HepG2 (cell line): Measurements from ENCODE around the gene PAXX. TPM values are rescaled to one million over a fixed set of nuclear protein-coding genes. Genes with fewer than 3 reads are reported as not detected.

Experiments
- ATAC-seq: fragments of 200-7000 bp; cut with Tn5 transposase; 3 replicates; pipeline ENCODE4 v1.9.1; 2020; ENCODE audit warnings: mild to moderate bottlenecking, moderate library complexity
- BruUV-seq: library from RNA; stranded (reverse); fragments of 400-500 nt; replicated peaks from 2 replicates; lab custom pipeline; 2021; lab: Mats Ljungman, UMichigan
- CTCF ChIA-PET: fragments of 300-600 bp; formaldehyde crosslinking; extraction: SDS; loops from one replicate; lab custom pipeline; 2021; ENCODE audit warnings: low total read pairs, inconsistent platforms, low intra/inter-chr PET ratio; lab: Yijun Ruan, JAX
- POLR2A ChIA-PET: fragments of 350-600 bp; sonication (Branson Sonifier 250); formaldehyde crosslinking; loops from one replicate; lab custom pipeline; 2020; ENCODE audit warnings: antibody characterized with exemption, inconsistent platforms; lab: Yijun Ruan, JAX
- DNase-seq: peaks from one replicate; pipeline ENCODE4 v3.0.0-alpha.2; 2015; ENCODE audit warnings: low spot score
- FAIRE-seq: peaks from 3 replicates; lab custom pipeline; 2011; peaks lifted over from hg19 to GRCh38; lab: Jason Lieb, UNC
- H2AFZ ChIP-seq: one replicate; pipeline ENCODE4 v1.6.1; 2011; ENCODE audit warnings: low read length, inconsistent platforms
- H3K27ac ChIP-seq: fragments of 300-600 bp; 3 replicates; pipeline ENCODE4 v1.8.0; 2011; ENCODE audit warnings: mixed run types, mild to moderate bottlenecking, mixed read lengths, low read length, inconsistent platforms; ENCODE audit not compliant: insufficient read depth; ENCODE audit errors: extremely low read length
- H3K27me3 ChIP-seq, 2 experiments: fragments of 200-600 bp in 1 of 2; 2 replicates in 1 of 2; 3 replicates in 1 of 2; pipeline versions ENCODE4 v1.6.0 to v1.8.0; 2011; ENCODE audit warnings: low read length in 2 of 2, mild to moderate bottlenecking in 2 of 2, moderate library complexity in 2 of 2, inconsistent platforms in 1 of 2; ENCODE audit not compliant: insufficient read depth in 2 of 2, control insufficient read depth in 1 of 2
- H3K36me3 ChIP-seq, 2 experiments: fragments of 200-600 bp in 1 of 2; replicated peaks in 1 of 2; 2 replicates in 1 of 2; 3 replicates in 1 of 2; pipeline versions ENCODE4 v1.5.1 to v1.8.0; 2011; ENCODE audit warnings: low read length in 2 of 2, inconsistent platforms in 1 of 2; ENCODE audit not compliant: insufficient read depth in 2 of 2, control insufficient read depth in 1 of 2
- H3K4me1 ChIP-seq: 2 replicates; pipeline ENCODE4 v1.5.1; 2012; ENCODE audit warnings: low read length, inconsistent platforms; ENCODE audit not compliant: insufficient read depth
- H3K4me2 ChIP-seq: 2 replicates; pipeline ENCODE4 v1.6.0; 2011; ENCODE audit warnings: low read depth, low read length, inconsistent platforms
- H3K4me3 ChIP-seq, 3 experiments: fragments of 200-600 bp in 1 of 3; sonication (generic), shearing (Covaris generic) in 1 of 3; replicated peaks in 1 of 3; 2 replicates each; pipeline ENCODE4 v1.5.1; 2011 to 2016; ENCODE audit warnings: low read length in 3 of 3, inconsistent platforms in 2 of 3, low read depth in 2 of 3, mild to moderate bottlenecking in 2 of 3, control low read depth in 1 of 3, mixed read lengths in 1 of 3; ENCODE audit not compliant: insufficient read depth in 1 of 3
- H3K79me2 ChIP-seq: one replicate; pipeline ENCODE4 v1.6.1; 2011; ENCODE audit warnings: low read length, inconsistent platforms; ENCODE audit not compliant: insufficient read depth
- H3K9ac ChIP-seq: 2 replicates; pipeline ENCODE4 v1.6.0; 2011; ENCODE audit warnings: mild to moderate bottlenecking, low read depth, low read length, inconsistent platforms; ENCODE audit not compliant: insufficient read depth
- H3K9me3 ChIP-seq: 2 replicates; pipeline ENCODE4 v1.5.1; 2012; ENCODE audit warnings: mild to moderate bottlenecking, low read length
- H4K20me1 ChIP-seq: 2 replicates; pipeline ENCODE4 v1.6.0; 2011; ENCODE audit warnings: inconsistent platforms, mild to moderate bottlenecking, low read length, moderate library complexity; ENCODE audit not compliant: insufficient read depth
- CBFB ChIP-seq: sonication (generic); formaldehyde crosslinking; IDR thresholded peaks from 2 replicates; pipeline ENCODE4 v1.4.0; 2020; ENCODE audit warnings: missing genetic modification reagents
- HOXA3 ChIP-seq: sonication (generic); formaldehyde crosslinking; IDR thresholded peaks from 2 replicates; pipeline ENCODE4 v1.5.0; 2020; ENCODE audit warnings: missing genetic modification reagents
- MAFF ChIP-seq: IDR thresholded peaks from 2 replicates; pipeline ENCODE4 v1.6.1; 2011; ENCODE audit warnings: low read depth, low read length, improper control_type of control experiment
- RBFOX2 ChIP-seq: fragments of 200-400 bp; formaldehyde crosslinking; IDR thresholded peaks from 2 replicates; pipeline ENCODE4 v1.6.1; 2017; ENCODE audit warnings: low read depth, mild to moderate bottlenecking, low read length
- SIX1 ChIP-seq: sonication (generic); formaldehyde crosslinking; IDR thresholded peaks from 2 replicates; pipeline ENCODE4 v1.4.0; 2020; ENCODE audit warnings: missing genetic modification reagents, borderline replicate concordance
- ZBTB33 ChIP-seq: sonication (generic); formaldehyde crosslinking; IDR thresholded peaks from 2 replicates; pipeline ENCODE4 v1.4.0; 2020; ENCODE audit warnings: missing genetic modification reagents
- ZNF678 ChIP-seq: sonication (generic); formaldehyde crosslinking; IDR thresholded peaks from 2 replicates; pipeline ENCODE4 v1.4.0; 2020; ENCODE audit warnings: mild to moderate bottlenecking, missing genetic modification reagents
- ZNF773 ChIP-seq: sonication (generic); formaldehyde crosslinking; IDR thresholded peaks from 2 replicates; pipeline ENCODE4 v1.4.0; 2020; ENCODE audit warnings: missing genetic modification reagents, borderline replicate concordance
- ZNF800 ChIP-seq: sonication (generic); formaldehyde crosslinking; IDR thresholded peaks from 2 replicates; pipeline ENCODE4 v1.4.0; 2020; ENCODE audit warnings: missing genetic modification reagents
- WGBS: methylation state at CpG from one replicate; pipeline ENCODE4 v1.1.6; 2017; ENCODE audit warnings: low lambda C conversion rate; 5-methylcytosine and 5-hydroxymethylcytosine counted together
- in situ Hi-C: cut with HindIII; loops from 2 replicates; pipeline ENCODE4 v1.10.0; 2017; ENCODE audit warnings: low pct_unique_long_range_greater_than_20kb; ENCODE audit not compliant: extremely low pct_ligation_motif_present
- intact Hi-C: fragments of 100-400 bp; cut with micrococcal nuclease; formaldehyde crosslinking; loops from one replicate; pipeline ENCODE4 v1.10.0; 2022; ENCODE audit not compliant: unreplicated experiment
- polyA plus RNA-seq, 8 experiments: library from polyadenylated mRNA; depleted of rRNA in 3 of 8; stranded (reverse) in 7 of 8; unstranded in 1 of 8; fragments of >200 nt; fragmentation: Illumina TruSeq in 4 of 8; extraction: Trizol in 4 of 8; gene quantifications; 2 replicates each; pipeline versions ENCODE4 v1.2.1 to v1.2.3, GENCODE V29; 2011 to 2016; ENCODE audit warnings: low read depth in 4 of 8, missing spikeins in 1 of 8, mixed read lengths in 1 of 8; ENCODE audit not compliant: insufficient read depth in 1 of 8
- total RNA-seq, 5 experiments: library from RNA; depleted of rRNA; stranded (reverse); fragments of >200 nt; fragmentation: Illumina TruSeq; extraction: Trizol; gene quantifications; 2 replicates each; pipeline ENCODE4 v1.2.3, GENCODE V29; 2016; ENCODE audit warnings: low read depth in 1 of 5

PAXX gene
- total and polyA plus RNA-seq, 2 of the 13 experiments (the other 11 are each of a cell fraction or from before 2014, with no cell fraction given): 14.0 to 31.9 TPM

GRCh38 chr9:136994180-136994887 is 2.1 kb downstream of the PAXX start:
- FAIRE-seq (no peak), ATAC-seq (no peak), DNase-seq (no peak)
- no peak overlapping the region for H3K4me2 ChIP-seq
- no peaks in the 10 kb centered on the region for H3K9me3 ChIP-seq
- H3K4me1 ChIP-seq: peaks cover 70% of the 10 kb centered on the region
- no peak overlapping the region for H3K4me3 ChIP-seq
- CTCF ChIA-PET: no interaction called here
- H3K27me3 ChIP-seq: no peaks in the 10 kb centered on the region
- no peak overlapping the region for H2AFZ ChIP-seq
- H4K20me1 ChIP-seq: no peaks in the 10 kb centered on the region
- no peaks in the 10 kb centered on the region for H3K36me3 ChIP-seq
- H3K27ac ChIP-seq: no peak overlapping the region
- intact Hi-C loops: no loop called here
- TF ChIP-seq HOXA3 (CRISPR knock-in tag) (peak; percentile 61), SIX1 (CRISPR knock-in tag) (no peak), RBFOX2 (0 out of 2 replicates have a peak, but pooled peaks have one; percentile 7), ZBTB33 (0 out of 2 replicates have a peak, but pooled peaks have one; percentile 30)
- peaks cover 5% of the 10 kb centered on the region for H3K79me2 ChIP-seq
- in situ Hi-C loops: no loop called here
- WGBS: 97% methylated on average over 41 of the region's 54 CpGs
- no TSS peak for BruUV-seq
- POLR2A ChIA-PET: interaction anchor here (2.7 kb wide), 1 partner anchor 7 kb away, joined by 22 read pairs; no protein-coding TSS in a partner anchor
- H3K9ac ChIP-seq: no peak overlapping the region

GRCh38 chr9:136994888-136995230 is 2.6 kb downstream of the PAXX start:
- Histone ChIP-seq H3K4me2 (no peak overlapping the region), H2AFZ (no peak overlapping the region)
- TF ChIP-seq MAFF: no peak
- no peak for TF ChIP-seq ZNF773 (CRISPR knock-in tag)
- no peak for TF ChIP-seq ZNF800 (CRISPR knock-in tag)
- no peak for TF ChIP-seq ZNF678
- TF ChIP-seq CBFB (CRISPR knock-in tag): no peak
- TF ChIP-seq, all 625 proteins: peak for 0
- ATAC-seq (no peak), DNase-seq (no peak), FAIRE-seq (no peak)
- H3K27me3 ChIP-seq: no peaks in the 10 kb centered on the region
- H3K4me3 ChIP-seq: no peak overlapping the region
- ChIA-PET POLR2A (no interaction called here), CTCF (no interaction called here)
- H3K4me1 ChIP-seq: peaks cover 67% of the 10 kb centered on the region
- H3K9ac ChIP-seq: no peak overlapping the region
- no peaks in the 10 kb centered on the region for H3K36me3 ChIP-seq
- H3K9me3 ChIP-seq: no peaks in the 10 kb centered on the region
- intact Hi-C loops (no loop called here), in situ Hi-C loops (no loop called here)
- WGBS: 97% methylated on average over 30 of the region's 40 CpGs
- peaks cover 5% of the 10 kb centered on the region for H3K79me2 ChIP-seq
- BruUV-seq: no TSS peak
- H4K20me1 ChIP-seq: no peaks in the 10 kb centered on the region
- H3K27ac ChIP-seq: no peak overlapping the region
